Epithelial cell of umbilical artery (primary cell): ENCODE measurements around the gene STX4. TPM values are rescaled to one million over a fixed set of nuclear protein-coding genes. Genes with fewer than 3 reads are reported as not detected.

ENCODE experiments used
- total RNA-seq: library from RNA; depleted of rRNA; stranded (reverse); fragments of >200 nt; gene quantifications from 2 replicates; pipeline ENCODE4 v1.2.3, GENCODE V29; 2014

STX4 gene, protein sequence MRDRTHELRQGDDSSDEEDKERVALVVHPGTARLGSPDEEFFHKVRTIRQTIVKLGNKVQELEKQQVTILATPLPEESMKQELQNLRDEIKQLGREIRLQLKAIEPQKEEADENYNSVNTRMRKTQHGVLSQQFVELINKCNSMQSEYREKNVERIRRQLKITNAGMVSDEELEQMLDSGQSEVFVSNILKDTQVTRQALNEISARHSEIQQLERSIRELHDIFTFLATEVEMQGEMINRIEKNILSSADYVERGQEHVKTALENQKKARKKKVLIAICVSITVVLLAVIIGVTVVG
- total RNA-seq, result 15.9 and 20.4 TPM in 2 replicates

DNA sequence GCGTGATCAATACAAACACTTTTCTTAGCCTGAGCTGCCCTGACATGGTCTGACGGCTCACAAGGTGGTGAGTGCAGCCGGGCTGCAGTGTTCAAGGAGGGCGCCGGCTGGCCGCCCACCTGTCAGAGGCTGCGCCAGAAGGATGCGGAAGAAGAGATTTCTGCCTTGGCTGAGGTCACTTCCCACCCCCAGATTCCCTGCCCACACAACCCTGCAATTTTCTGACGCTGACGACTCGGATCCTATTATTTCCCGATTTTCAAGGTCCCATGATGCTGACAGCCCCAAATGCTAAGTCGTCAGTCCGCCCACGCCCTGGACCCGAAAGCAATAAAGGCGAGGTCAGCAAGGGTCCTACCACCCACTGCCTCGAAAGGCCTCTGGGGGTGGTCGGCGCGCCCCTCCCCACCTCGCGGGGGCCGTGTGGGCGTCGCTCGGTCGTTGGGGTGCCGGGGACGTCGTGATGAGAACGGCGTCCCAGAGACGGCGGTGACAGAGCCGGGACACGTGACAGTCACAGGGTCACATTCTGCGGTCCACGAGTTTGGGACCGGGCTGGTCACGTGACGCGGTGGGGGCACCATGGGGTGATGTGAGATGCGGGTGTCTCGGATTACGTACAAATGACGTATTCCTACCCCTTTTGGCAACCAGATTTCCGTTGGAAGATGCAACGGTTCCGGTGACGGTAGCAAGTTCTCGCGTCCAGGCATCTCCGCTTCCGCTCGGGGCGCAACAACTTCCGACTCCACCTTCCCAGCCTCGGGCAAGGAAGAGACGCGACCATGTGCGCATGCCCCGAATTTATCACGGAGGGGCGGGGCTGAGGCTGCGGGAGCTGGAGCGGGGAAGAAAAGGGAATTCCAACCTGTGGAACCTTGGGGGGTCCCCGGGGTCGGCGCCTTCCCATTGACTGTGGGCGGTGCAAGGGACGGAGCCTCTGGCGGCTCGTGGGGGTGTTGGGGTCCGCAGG lies at the start of gene STX4:
STX4 (plus strand) TSS at position 823 of the 973 bp plus-strand sequence. CDS start 248 bp downstream, outside the sequence.

DNA sequence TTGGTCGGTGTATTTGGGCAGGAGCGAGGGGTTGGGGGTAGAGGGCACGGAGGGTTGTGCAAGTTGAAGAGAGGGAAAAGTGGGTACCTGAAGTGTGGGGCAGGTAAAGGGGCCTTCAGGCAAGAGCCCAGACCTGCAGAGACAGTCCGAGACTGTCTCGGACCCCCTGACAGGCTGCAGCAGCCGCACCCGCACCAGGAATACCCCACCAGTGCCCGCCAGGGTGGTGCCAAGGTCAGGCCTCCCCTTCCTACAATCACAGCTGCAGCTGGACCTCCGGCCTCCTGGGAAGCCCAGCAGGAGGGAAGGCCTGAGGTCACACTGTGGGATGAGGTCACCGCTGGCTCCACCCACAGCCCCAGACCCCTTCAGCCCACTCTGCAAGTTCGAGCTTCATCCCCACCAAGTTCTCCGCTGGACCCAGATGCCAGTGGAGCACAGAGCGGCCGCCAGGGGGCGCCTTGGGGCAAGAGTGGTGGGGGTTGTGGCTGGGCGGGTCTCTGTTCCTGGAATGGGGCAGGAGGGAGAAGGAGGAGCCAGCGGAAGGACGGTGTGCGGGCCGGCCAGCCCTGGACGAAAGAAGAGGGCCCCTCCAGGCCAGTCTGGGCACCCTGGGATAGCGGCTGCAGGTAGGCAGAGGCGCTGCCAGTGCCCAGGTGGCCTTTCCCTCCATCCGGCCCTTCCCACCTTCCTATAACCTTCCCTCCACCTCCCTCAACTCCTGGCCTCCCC lies 48.5 kb upstream of the STX4 start, which contains the start of gene HSD3B7:
HSD3B7 (plus strand) TSS at position 539 of the 732 bp plus-strand sequence. CDS start 452 bp downstream, outside the sequence.

DNA sequence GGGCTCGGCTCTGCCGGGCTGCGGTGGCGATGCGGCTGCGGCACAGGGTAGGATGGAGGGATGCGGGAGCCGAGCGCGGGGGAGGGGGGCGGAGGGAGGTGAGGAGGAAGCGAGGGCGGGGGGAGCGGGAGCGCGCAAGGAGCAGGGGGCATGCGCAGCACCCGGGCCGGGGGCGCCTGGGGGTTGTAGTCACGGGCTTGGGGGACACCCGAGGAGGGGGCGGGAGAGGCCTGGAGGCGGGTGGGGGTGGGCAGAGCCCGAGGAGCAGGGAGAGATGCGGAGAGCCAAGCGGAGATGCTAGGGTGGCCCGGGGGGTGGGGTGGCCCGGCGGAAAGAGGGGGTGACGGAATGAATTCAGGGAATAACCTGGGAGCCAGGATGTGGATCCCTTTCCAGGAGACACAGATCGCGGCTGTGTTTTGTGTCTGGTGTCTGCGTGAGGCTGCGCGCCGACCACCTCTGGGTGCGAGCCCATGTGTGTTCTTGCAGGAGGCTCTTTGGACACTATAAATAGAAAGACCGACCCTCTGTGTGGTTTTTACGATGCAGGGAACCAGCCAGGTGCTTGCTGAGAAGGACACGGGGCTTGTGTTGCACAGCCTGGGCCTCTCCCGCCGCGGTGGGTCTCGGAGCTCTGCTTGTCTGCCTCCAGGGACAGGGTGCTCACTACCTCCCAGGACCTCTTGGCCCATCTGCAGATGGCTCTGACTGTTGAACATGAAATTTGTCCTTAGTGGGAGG lies 22.6 kb upstream of the STX4 start, which contains the start of gene STX1B:
STX1B (minus strand) TSS at position 54 of the 741 bp plus-strand sequence. CDS start 242 bp downstream, outside the sequence.

DNA sequence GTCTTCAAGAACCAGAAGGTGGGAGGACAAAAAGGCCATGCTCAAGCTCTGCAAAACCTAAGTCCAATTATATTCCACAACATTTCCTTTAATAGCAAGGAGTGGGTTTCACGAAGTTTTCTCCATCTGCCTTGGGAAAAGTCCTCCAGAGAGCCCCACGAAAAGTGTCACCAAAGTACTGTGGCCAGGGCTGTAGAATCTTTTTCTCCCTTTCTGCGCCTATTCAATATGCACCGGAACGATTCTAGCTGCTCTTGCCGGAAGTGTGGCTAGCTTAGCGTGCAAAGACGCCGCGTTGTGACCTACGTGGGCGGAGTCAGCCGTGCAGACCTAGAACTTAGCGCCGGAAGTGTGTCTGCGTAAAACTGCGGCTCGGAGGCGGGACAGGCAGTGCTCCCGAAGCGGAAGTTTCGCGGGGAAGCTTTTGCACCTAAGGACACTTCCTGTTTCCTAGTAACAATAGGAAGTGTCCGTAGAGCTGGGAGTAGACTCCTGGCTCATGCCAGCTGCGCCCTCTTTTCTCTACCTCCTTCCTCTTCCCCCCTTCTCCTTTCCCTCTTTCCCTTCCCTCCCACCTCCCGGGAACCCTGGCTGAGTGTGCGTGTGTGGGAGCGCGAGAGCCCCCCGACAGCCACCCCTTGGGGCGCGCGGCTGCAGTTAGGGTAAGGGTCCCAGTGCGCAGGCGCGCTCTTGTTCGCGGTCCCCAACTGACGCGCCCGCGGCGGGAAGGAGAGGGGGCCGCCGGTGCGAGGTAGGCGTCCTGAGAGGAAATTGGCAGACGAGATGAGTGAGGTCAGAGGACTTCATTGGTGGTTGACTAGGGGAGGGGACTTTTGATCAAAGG lies 40.8 kb downstream of the STX4 start, which contains the start of the genes ZNF646 and ZNF668:
ZNF646 (plus strand) TSS at position 453 of the 844 bp plus-strand sequence. CDS start 1,903 bp downstream, outside the sequence.
ZNF668 (minus strand) TSS at position 271 of the 844 bp plus-strand sequence. CDS start 9,781 bp downstream, outside the sequence.

DNA sequence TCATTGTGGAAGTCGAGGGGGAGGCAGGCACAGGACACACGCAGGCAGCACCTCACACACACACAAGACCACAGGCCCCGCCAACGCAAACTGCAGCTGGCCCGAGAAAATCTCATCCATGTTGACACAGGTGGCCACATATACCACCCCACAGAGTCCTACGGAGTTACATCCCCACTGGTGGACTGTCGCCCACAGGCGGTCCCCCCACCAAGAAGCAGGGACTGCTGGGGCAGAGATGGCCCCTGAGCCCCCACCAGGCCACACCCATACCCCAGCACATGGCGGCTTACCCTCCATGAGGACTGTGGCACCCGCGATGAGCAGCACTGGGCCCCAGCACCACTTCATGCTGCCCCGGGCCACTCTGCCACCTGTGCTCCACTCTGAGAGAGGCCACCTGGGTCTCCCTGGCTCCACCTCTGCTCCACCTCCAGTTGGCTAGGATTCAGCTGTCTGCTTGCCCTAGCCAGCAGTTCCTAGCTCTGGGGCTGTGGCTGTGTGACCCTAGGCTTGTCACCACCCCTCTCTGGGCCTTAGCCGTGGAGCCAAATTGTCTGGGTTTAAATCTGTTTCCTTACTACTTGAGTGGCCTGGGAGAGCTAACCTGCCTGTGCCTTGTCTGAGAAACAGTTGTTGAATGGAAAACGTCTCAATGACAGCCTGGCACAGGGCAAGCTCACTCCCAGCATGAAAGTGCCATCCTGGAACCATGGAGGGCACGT lies 55.3 kb downstream of the STX4 start, which contains the start of gene PRSS53:
PRSS53 (minus strand) TSS at position 485 of the 725 bp plus-strand sequence; CDS start at position 351, 134 bp downstream.

Other genes with a start within 250 kb of the STX4 start
- gene ZNF629, start 246.4 kb upstream of the STX4 start, total RNA-seq, result 4.4 and 5.8 TPM in 2 replicates
- 32.2 and 37.2 TPM in 2 replicates for gene BCL7C, start 139.5 kb upstream of the STX4 start, total RNA-seq
- gene CTF1, start 136.9 kb upstream of the STX4 start, total RNA-seq, result under 0.01 TPM in 1 of 2 replicates, not detected in the other
- gene FBXL19, start 110.0 kb upstream of the STX4 start, total RNA-seq, result 21.7 and 27.3 TPM in 2 replicates
- 18.8 and 21.1 TPM in 2 replicates for gene ORAI3, start 84.5 kb upstream of the STX4 start, total RNA-seq
- 1.6 and 2.1 TPM in 2 replicates for gene SETD1A, start 75.8 kb upstream of the STX4 start, total RNA-seq
- gene HSD3B7, start 48.4 kb upstream of the STX4 start, total RNA-seq, result 2.3 and 2.6 TPM in 2 replicates
- gene STX1B, start 22.9 kb upstream of the STX4 start, total RNA-seq, result under 0.01 TPM in 2 replicates
- gene ZNF668, start 40.7 kb downstream of the STX4 start, total RNA-seq, result 6.8 and 9.7 TPM in 2 replicates
- 9.1 and 11.0 TPM in 2 replicates for gene ZNF646, start 40.9 kb downstream of the STX4 start, total RNA-seq
- 0.32 and 1.2 TPM in 2 replicates for gene PRSS53, start 55.4 kb downstream of the STX4 start, total RNA-seq
- 82.5 and 95.8 TPM in 2 replicates for gene VKORC1, start 61.2 kb downstream of the STX4 start, total RNA-seq
- 15.6 and 15.7 TPM in 2 replicates for gene BCKDK, start 74.8 kb downstream of the STX4 start, total RNA-seq
- 32.8 and 37.7 TPM in 2 replicates for gene KAT8, start 84.1 kb downstream of the STX4 start, total RNA-seq
- gene PRSS8, start 102.2 kb downstream of the STX4 start, total RNA-seq, result not detected in 2 replicates
- gene PRSS36, start 116.5 kb downstream of the STX4 start, total RNA-seq, result 0.32 and 1.5 TPM in 2 replicates
- 59.9 and 74.4 TPM in 2 replicates for gene FUS, start 146.6 kb downstream of the STX4 start, total RNA-seq
- 41.6 and 95.5 TPM in 2 replicates for gene PYCARD, start 169.2 kb downstream of the STX4 start, total RNA-seq
- not detected in 2 replicates for gene TRIM72, start 180.6 kb downstream of the STX4 start, total RNA-seq
- not detected in 2 replicates for gene PYDC1, start 183.6 kb downstream of the STX4 start, total RNA-seq
- gene ITGAM, start 226.4 kb downstream of the STX4 start, total RNA-seq, result not detected in 2 replicates